Measurements from ENCODE around the gene ATXN7L3B. TPM values are rescaled to one million over a fixed set of nuclear protein-coding genes. Genes with fewer than 3 reads are reported as not detected.

The ATXN7L3B gene
- total RNA-seq, 1 experiment from 2014 or later: 30.6 TPM

DNA sequence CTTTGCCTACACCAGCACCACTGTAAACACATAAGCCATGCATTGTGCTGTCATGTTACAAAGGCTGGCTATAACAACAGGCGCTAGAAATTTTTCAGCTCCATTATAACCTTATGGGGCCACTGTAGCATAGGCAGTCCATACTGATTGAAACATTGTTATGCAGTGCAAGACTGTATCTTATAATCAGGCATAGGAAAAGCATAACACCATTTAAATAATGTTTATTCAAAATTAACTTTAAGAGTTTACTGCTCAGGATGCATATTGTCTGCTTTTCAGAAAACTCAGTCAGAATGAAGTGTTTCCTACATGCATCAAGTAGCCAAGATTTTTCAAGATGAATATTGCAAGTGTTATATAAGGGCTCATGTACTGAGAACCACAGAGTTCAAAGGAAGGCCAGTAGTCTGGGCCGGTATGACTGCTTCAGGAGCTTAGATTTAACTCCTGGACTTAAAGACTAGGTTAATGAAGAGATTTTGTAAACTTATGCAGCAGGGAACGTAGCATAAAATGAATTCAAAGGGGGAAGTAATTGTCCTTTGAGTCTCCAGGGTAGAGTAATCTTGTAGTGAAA is 46.9 kb downstream of the ATXN7L3B start:
- POLR2A ChIA-PET: no interaction called here
- Histone ChIP-seq H3K27me3 (replicated peaks; ENCODE audit: control insufficient read depth, insufficient read depth, low read length) (no peaks in the 10 kb centered on the region), H3K36me3 (ENCODE audit: control insufficient read depth, insufficient read depth, low read length) (no peaks in the 10 kb centered on the region), H3K9me3 (no peaks in the 10 kb centered on the region), H3K4me1 (no peaks in the 10 kb centered on the region), H3K4me3 (ENCODE audit: low read depth, low read length) (no peak overlapping the region)
- CTCF ChIA-PET: no interaction called here
- TF ChIP-seq, protein P1, sequence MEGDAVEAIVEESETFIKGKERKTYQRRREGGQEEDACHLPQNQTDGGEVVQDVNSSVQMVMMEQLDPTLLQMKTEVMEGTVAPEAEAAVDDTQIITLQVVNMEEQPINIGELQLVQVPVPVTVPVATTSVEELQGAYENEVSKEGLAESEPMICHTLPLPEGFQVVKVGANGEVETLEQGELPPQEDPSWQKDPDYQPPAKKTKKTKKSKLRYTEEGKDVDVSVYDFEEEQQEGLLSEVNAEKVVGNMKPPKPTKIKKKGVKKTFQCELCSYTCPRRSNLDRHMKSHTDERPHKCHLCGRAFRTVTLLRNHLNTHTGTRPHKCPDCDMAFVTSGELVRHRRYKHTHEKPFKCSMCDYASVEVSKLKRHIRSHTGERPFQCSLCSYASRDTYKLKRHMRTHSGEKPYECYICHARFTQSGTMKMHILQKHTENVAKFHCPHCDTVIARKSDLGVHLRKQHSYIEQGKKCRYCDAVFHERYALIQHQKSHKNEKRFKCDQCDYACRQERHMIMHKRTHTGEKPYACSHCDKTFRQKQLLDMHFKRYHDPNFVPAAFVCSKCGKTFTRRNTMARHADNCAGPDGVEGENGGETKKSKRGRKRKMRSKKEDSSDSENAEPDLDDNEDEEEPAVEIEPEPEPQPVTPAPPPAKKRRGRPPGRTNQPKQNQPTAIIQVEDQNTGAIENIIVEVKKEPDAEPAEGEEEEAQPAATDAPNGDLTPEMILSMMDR (IDR thresholded peaks at IDR 0.05; ENCODE audit: insufficient read depth in 1 of 2, low read depth in 1 of 2, low read length in 1 of 2, severe bottlenecking in 1 of 2, unreplicated experiment in 1 of 2): no peak
- Mint-ChIP-seq H3K36me3 (ENCODE audit: insufficient read depth, unreplicated experiment) (no peaks in the 10 kb centered on the region), H3K4me3 (ENCODE audit: unreplicated experiment) (no peak overlapping the region), H3K4me1 (ENCODE audit: low read depth, unreplicated experiment) (no peaks in the 10 kb centered on the region), H3K27ac (ENCODE audit: unreplicated experiment) (no peak overlapping the region), H3K9me3 (ENCODE audit: unreplicated experiment) (no peaks in the 10 kb centered on the region), H3K27me3 (ENCODE audit: insufficient read depth, unreplicated experiment) (peaks cover 3% of the 10 kb centered on the region)
- no TSS peak for BruUV-seq (replicated peaks)
- intact Hi-C loops (cut with micrococcal nuclease; ENCODE audit: unreplicated experiment): no loop called here
- no peak for DNase-seq

DNA sequence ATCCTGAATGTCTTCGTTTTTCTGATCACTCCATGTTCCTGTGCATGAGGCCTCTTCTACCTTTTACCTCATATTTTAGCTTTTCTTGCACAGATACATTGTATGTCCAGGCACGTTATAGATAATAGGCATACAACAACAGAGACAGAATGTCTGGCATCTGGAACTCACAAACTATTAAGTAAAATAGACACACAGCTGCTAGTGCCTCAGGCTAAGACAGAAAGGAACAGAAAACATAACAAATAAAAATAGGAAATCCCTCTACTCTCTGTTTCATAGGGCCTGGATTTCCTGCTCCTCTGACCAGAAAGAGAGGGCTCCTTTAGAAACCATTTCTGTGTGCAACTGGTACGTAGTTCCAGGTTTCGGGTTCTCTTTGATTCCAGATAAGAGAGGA is 48.6 kb downstream of the ATXN7L3B start:
- H3K4me3 Mint-ChIP-seq (ENCODE audit: unreplicated experiment): no peak overlapping the region
- CTCF ChIA-PET: no interaction called here
- no TSS peak for BruUV-seq (replicated peaks)
- Histone ChIP-seq H3K36me3 (ENCODE audit: control insufficient read depth, insufficient read depth, low read length) (no peaks in the 10 kb centered on the region), H3K9me3 (no peaks in the 10 kb centered on the region), H3K4me1 (no peaks in the 10 kb centered on the region), H3K4me3 (ENCODE audit: low read depth, low read length) (no peak overlapping the region), H3K27me3 (replicated peaks; ENCODE audit: control insufficient read depth, insufficient read depth, low read length) (no peaks in the 10 kb centered on the region)
- POLR2A ChIA-PET: no interaction called here
- no peaks in the 10 kb centered on the region for H3K4me1 Mint-ChIP-seq (ENCODE audit: low read depth, unreplicated experiment)
- H3K9me3 Mint-ChIP-seq (ENCODE audit: unreplicated experiment): no peaks in the 10 kb centered on the region
- no peaks in the 10 kb centered on the region for H3K36me3 Mint-ChIP-seq (ENCODE audit: insufficient read depth, unreplicated experiment)
- no peak overlapping the region for H3K27ac Mint-ChIP-seq (ENCODE audit: unreplicated experiment)
- no peak for DNase-seq
- intact Hi-C loops (cut with micrococcal nuclease; ENCODE audit: unreplicated experiment): no loop called here
- TF ChIP-seq, protein P1 (IDR thresholded peaks at IDR 0.05; ENCODE audit: insufficient read depth in 1 of 2, low read depth in 1 of 2, low read length in 1 of 2, severe bottlenecking in 1 of 2, unreplicated experiment in 1 of 2): no peak
- no peaks in the 10 kb centered on the region for H3K27me3 Mint-ChIP-seq (ENCODE audit: insufficient read depth, unreplicated experiment)
